HFFc6 (cell line): ENCODE measurements around the gene POLK. TPM values are rescaled to one million over a fixed set of nuclear protein-coding genes. Genes with fewer than 3 reads are reported as not detected.
"Not testable (repeated sequence)": the region's sequence is repeated elsewhere in the genome, so short reads cannot be mapped to it uniquely, and the experiment has no call there.

Source experiments
- DNase-seq: peaks from one replicate; pipeline ENCODE4 v3.0.0-alpha.2; 2018
- H3K27ac Mint-ChIP-seq: 2 replicates; pipeline ENCODE4 v1.8.0; 2020; ENCODE audit warnings: mild to moderate bottlenecking, mixed read lengths
- H3K27me3 Mint-ChIP-seq: 2 replicates; pipeline ENCODE4 v1.8.0; 2021; ENCODE audit warnings: mild to moderate bottlenecking, moderate library complexity, mixed read lengths; ENCODE audit not compliant: insufficient read depth
- H3K36me3 Mint-ChIP-seq: 2 replicates; pipeline ENCODE4 v1.8.0; 2021; ENCODE audit warnings: low read depth, mixed read lengths
- H3K4me1 Mint-ChIP-seq: 2 replicates; pipeline ENCODE4 v1.8.0; 2020; ENCODE audit warnings: low read depth, mixed read lengths
- H3K4me3 Mint-ChIP-seq: 2 replicates; pipeline ENCODE4 v1.8.0; 2020; ENCODE audit warnings: mild to moderate bottlenecking, moderate library complexity, mixed read lengths
- H3K9me3 Mint-ChIP-seq: 2 replicates; pipeline ENCODE4 v1.8.0; 2020; ENCODE audit warnings: mild to moderate bottlenecking, mixed read lengths
- CTCF ChIP-seq: fragments of 200-600 bp; sonication (generic); IDR thresholded peaks from 2 replicates; pipeline ENCODE4 v1.5.0; 2021; ENCODE audit warnings: antibody characterized with exemption, mild to moderate bottlenecking
- total RNA-seq, 6 experiments: library from RNA; stranded (reverse); fragmentation: NEBNext Ultra II Directional; extraction: Animal tissue kit (Norgen Biotek cat#: 25700); gene quantifications; 2 replicates in 1 of 6; 3 replicates in 5 of 6; pipeline ENCODE4 v1.2.3, GENCODE V29; 2021

POLK gene
- total RNA-seq, 6 experiments from 2014 or later = 25.5 to 30.8 (median 28.7) TPM

- H3K27me3 Mint-ChIP-seq = no peaks in the 10 kb centered on the region
- no peak for DNase-seq
- H3K36me3 Mint-ChIP-seq = peaks cover 39% of the 10 kb centered on the region
- no peak overlapping the region for H3K4me3 Mint-ChIP-seq
- TF ChIP-seq CTCF = no peak
- peaks cover 45% of the 10 kb centered on the region for H3K4me1 Mint-ChIP-seq
- no peaks in the 10 kb centered on the region for H3K9me3 Mint-ChIP-seq
- H3K27ac Mint-ChIP-seq = 0 out of 2 replicates have a peak overlapping the region, but pooled peaks have one; percentile 8
These were observed 88.8 kb downstream of the POLK start for GRCh38 chr5:75600535-75600934.

- Mint-ChIP-seq H3K36me3 (peaks cover 38% of the 10 kb centered on the region), H3K27ac (peak overlapping the region; percentile 89), H3K4me3 (peak overlapping the region; percentile 20), H3K9me3 (no peaks in the 10 kb centered on the region), H3K27me3 (no peaks in the 10 kb centered on the region; the same call in 1 of the 2 replicates), H3K4me1 (peaks cover 45% of the 10 kb centered on the region)
- peak; percentile 28 for DNase-seq
- TF ChIP-seq CTCF = no peak
These were observed 89.9 kb downstream of the POLK start for GRCh38 chr5:75601567-75601966.

- Mint-ChIP-seq H3K4me3 (peak overlapping the region; percentile 20), H3K27ac (peak overlapping the region; percentile 89), H3K27me3 (no peaks in the 10 kb centered on the region; the same call in 1 of the 2 replicates), H3K36me3 (peaks cover 33% of the 10 kb centered on the region), H3K9me3 (no peaks in the 10 kb centered on the region), H3K4me1 (peaks cover 45% of the 10 kb centered on the region)
- TF ChIP-seq CTCF = no peak
- DNase-seq = peak; percentile 87
These were observed 90.3 kb downstream of the POLK start for GRCh38 chr5:75601996-75602395.

GRCh38 chr5:75603371-75603770 is 91.7 kb downstream of the POLK start:
- TF ChIP-seq CTCF = no peak
- Mint-ChIP-seq H3K4me1 (peaks cover 45% of the 10 kb centered on the region), H3K9me3 (no peaks in the 10 kb centered on the region), H3K27me3 (no peaks in the 10 kb centered on the region; the same call in 1 of the 2 replicates), H3K4me3 (no peak overlapping the region), H3K36me3 (peaks cover 31% of the 10 kb centered on the region), H3K27ac (peak overlapping the region; percentile 89)
- peak; percentile 48 for DNase-seq

GRCh38 chr5:75603821-75604220 is 92.1 kb downstream of the POLK start:
- Mint-ChIP-seq H3K9me3 (no peaks in the 10 kb centered on the region), H3K27ac (peak overlapping the region; percentile 89), H3K27me3 (no peaks in the 10 kb centered on the region; the same call in 1 of the 2 replicates), H3K36me3 (peaks cover 31% of the 10 kb centered on the region), H3K4me3 (no peak overlapping the region), H3K4me1 (peaks cover 45% of the 10 kb centered on the region)
- no peak for TF ChIP-seq CTCF
- DNase-seq = no peak

GRCh38 chr5:75607341-75607740 is 95.7 kb downstream of the POLK start:
- H3K27ac Mint-ChIP-seq, DNase-seq, H3K4me3 Mint-ChIP-seq, H3K9me3 Mint-ChIP-seq, H3K27me3 Mint-ChIP-seq: not testable (repeated sequence)
- Mint-ChIP-seq H3K36me3 (peaks cover 19% of the 10 kb centered on the region), H3K4me1 (peaks cover 34% of the 10 kb centered on the region)
